Breast epithelium (tissue), 3 donors: ENCODE measurements around the gene RAD23B.

Experiments used
- POLR2A ChIP-seq: fragments of 450-650 bp; IDR thresholded peaks from one replicate; pipeline ENCODE4 v1.6.1; 2016; ENCODE audit warnings: antibody characterized with exemption, mild to moderate bottlenecking, moderate library complexity
- POLR2AphosphoS5 ChIP-seq, 3 donors: sonication (generic); formaldehyde crosslinking; IDR thresholded peaks; one replicate each; pipeline ENCODE4 v1.6.1; 2017; ENCODE audit warnings: antibody characterized with exemption in 3 of 3
- TF ChIP-seq, protein P1 (sequence below), 3 donors: fragments of 450-650 bp; IDR thresholded peaks; one replicate each; pipeline ENCODE4 v1.5.1; 2016 to 2017; ENCODE audit warnings: antibody characterized with exemption in 3 of 3, mild to moderate bottlenecking in 3 of 3, moderate library complexity in 3 of 3

DNA sequence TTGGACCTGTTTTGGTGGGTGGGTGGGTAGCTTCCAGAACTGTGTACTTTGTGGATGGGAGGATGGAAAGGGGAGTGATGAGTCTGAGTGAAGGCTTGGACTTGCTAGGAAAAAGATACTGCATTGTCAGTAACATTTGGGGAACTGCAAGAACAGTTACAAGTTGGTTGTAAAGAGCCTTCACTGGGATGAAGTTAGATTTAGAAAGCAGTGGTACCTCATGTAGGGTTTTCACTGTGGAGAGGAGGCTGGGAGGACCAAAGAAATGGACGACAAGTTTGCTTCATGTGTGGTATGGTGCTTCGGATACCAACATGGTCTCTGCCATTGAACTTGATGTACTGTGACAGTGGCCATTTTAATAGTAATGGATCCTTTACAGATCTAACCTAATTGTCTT, 50.3 kb downstream of the RAD23B start:
- TF ChIP-seq, protein P1, sequence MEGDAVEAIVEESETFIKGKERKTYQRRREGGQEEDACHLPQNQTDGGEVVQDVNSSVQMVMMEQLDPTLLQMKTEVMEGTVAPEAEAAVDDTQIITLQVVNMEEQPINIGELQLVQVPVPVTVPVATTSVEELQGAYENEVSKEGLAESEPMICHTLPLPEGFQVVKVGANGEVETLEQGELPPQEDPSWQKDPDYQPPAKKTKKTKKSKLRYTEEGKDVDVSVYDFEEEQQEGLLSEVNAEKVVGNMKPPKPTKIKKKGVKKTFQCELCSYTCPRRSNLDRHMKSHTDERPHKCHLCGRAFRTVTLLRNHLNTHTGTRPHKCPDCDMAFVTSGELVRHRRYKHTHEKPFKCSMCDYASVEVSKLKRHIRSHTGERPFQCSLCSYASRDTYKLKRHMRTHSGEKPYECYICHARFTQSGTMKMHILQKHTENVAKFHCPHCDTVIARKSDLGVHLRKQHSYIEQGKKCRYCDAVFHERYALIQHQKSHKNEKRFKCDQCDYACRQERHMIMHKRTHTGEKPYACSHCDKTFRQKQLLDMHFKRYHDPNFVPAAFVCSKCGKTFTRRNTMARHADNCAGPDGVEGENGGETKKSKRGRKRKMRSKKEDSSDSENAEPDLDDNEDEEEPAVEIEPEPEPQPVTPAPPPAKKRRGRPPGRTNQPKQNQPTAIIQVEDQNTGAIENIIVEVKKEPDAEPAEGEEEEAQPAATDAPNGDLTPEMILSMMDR (IDR thresholded peaks at IDR 0.05) = no peak
- TF ChIP-seq POLR2A = no peak
- TF ChIP-seq POLR2AphosphoS5 (IDR thresholded peaks at IDR 0.05) = no peak
